ENCODE measurements around the gene KLHL40.
"Not testable (repeated sequence)": the region's sequence is repeated elsewhere in the genome, so short reads cannot be mapped to it uniquely, and the experiment has no call there.

Gene KLHL40

DNA sequence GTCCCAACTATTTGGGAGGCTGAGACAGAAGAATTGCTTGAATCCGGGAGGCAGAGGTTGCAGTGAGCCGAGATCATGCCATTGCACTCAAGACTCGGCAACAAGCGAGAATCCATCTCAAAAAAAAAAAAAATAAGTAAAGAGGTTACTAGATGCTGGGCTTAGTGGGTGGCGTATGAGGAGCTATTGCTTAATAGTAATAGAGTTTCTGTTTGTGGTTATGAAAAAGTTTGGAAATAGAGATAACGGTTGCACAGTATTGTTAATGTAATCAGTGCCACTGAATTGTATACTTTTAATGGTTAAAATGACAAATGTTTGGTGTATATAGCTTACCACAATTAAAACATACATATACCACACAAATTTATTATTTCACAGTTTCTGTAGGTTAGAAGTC lies 32.0 kb downstream of the KLHL40 start:
- DNase-seq (ENCODE audit: extremely low read depth in 1 of 2, low read depth in 1 of 2), result no peak

DNA sequence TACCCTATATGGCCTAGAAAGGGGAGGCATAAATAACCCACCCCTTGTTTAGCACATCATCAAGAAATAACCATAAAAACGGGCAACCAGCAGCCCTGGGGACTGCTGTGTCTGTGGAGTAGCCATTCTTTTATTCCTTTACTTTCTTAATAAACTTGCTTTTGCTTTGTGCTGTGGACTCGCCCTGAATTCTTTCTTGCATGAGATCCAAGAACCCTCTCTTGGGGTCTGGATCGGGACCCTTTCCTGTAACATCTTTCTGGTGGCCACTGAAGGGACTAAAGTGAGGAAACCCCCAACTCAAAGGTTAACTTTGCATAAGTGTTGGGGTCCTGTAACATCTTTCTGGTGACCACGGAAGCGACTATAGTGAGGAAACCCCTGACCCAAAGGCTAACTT lies 33.0 kb downstream of the KLHL40 start:
- DNase-seq (ENCODE audit: extremely low read depth in 1 of 2, low read depth in 1 of 2), result no peak

DNA sequence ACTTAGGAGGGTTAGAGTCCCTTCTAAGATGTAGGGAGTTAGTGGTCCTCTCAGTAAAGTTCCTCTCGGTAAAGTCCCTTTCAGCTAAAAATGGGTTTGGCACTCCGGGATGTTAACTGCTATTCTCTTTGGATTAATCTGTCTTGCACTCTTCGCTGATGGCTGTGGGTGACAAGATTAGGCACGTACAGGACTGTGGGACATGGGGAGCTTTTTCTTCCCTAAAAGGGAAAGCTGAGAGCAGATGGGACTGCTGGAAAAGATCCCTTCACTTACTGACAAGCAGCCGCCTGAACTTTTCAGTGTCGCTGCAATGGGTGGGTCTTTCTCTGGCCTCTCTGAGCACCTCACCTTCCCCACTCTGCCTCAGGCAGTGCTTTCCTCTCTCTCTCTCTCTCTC lies 33.7 kb downstream of the KLHL40 start:
- no peak for DNase-seq (ENCODE audit: extremely low read depth in 1 of 2, low read depth in 1 of 2)

DNA sequence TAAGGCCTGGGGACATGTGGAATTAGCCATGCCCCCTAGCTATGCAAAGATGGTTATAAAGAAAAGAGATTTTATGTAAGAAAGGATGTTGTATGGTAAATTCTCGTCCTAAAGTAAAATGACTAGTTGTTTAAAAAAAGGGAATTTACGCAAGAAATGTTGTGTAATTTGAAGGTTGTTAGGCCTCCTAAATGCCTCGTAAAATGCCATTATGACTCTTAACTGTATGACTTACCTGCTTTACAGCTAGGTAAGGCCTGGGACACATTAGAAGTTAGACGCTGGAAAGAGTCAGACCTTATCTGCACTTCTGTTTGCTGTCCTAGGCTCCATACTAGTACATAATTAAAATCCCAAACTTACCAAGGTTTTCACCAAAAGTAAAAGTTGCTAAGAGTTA lies 34.8 kb downstream of the KLHL40 start:
- DNase-seq (ENCODE audit: extremely low read depth in 1 of 2, low read depth in 1 of 2), result no peak

DNA sequence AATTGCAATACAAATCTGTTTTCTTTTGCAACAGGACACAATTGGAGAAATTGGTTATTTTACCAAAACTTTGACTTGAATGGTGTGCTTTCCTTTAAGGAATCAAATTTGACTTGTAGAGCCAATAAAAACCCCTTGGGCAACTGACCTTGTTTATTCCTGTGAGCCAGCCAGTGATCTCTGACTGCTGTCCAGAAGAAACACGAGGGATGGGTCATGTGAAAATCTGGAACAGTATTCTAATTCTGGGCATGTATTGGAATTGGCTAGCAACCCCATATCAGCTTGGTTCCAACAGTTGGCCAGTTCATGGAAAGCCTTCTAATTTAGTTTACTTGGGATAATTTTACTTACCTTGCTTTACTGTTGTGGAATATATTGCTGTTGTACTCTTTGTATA lies 36.4 kb downstream of the KLHL40 start:
- DNase-seq (ENCODE audit: extremely low read depth in 1 of 2, low read depth in 1 of 2), result no peak

DNA sequence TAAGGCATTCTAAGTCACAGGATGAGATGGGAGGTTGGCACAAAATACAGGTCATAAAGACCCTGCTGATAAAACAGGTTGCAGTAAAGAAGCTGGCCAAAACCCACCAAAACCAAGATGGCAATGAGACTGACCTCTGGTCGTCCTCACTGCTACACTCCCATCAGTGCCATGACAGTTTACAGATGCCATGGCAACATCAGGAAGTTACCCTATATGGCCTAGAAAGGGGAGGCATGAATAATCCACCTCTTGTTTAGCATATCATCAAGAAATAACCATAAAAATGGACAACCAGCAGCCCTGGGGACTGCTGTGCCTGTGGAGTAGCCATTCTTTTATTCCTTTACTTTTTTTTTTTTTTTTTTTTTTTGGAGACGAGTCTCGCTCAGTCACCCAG lies 37.1 kb downstream of the KLHL40 start:
- not testable (repeated sequence) for DNase-seq (ENCODE audit: extremely low read depth in 1 of 2, low read depth in 1 of 2)

DNA sequence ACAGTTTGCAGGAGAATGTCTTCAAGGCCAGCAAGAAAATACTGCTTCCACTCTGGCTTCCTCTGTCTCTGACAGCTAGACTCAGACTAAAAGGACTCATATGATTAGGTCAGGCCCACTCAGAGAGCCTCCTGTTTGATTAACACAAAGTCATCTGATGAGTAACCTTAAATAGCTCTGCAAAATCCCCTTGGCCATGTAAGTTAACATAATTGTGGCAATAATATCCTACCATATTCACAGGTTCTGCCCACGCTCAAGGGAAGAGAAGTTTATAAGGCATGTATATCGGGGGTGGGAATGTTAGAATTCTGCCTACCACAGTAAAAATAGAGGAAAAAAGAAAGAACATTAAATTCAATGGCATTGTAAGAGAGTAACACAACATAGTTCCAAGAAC lies 37.9 kb downstream of the KLHL40 start:
- no peak for DNase-seq (ENCODE audit: extremely low read depth in 1 of 2, low read depth in 1 of 2)

DNA sequence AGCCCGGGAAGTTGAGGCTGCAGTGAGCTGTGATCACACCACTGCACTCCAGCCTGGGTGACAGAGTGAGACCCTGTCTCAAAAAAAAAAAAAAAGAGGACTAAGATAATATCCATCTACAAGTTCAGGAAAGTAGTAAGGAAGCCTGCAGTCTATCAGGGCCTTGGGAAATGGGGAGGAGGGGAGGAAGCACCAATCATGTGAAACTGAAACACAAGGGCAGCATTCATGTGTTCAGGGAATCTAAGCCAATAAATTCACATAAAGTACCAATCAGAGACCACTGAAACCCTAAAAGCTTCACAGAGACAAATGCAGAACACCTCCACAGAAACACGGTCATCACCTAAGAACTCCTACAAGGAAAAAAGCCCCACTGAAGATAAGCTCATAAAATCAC lies 40.1 kb downstream of the KLHL40 start:
- no peak for DNase-seq (ENCODE audit: extremely low read depth in 1 of 2, low read depth in 1 of 2)

DNA sequence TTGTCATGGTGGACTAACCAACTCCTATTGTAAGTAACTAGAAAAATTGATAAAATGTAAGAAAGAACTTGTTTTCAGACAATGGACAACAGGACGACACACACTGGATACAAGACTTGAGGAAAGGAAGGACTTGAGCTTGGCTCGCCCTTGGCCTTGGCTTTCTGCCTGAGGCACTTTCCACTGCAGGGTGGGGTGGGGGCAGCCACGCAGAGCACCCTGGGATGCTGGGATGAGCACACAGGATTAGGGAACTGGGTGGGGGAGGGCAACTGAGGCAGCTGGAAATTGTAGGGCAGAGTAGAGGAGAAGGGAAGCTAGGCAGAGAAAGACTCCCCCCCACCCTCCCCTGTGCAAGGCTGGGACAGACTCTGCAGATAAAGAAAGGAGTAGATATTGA lies 42.7 kb downstream of the KLHL40 start:
- no peak for DNase-seq (ENCODE audit: extremely low read depth in 1 of 2, low read depth in 1 of 2)

DNA sequence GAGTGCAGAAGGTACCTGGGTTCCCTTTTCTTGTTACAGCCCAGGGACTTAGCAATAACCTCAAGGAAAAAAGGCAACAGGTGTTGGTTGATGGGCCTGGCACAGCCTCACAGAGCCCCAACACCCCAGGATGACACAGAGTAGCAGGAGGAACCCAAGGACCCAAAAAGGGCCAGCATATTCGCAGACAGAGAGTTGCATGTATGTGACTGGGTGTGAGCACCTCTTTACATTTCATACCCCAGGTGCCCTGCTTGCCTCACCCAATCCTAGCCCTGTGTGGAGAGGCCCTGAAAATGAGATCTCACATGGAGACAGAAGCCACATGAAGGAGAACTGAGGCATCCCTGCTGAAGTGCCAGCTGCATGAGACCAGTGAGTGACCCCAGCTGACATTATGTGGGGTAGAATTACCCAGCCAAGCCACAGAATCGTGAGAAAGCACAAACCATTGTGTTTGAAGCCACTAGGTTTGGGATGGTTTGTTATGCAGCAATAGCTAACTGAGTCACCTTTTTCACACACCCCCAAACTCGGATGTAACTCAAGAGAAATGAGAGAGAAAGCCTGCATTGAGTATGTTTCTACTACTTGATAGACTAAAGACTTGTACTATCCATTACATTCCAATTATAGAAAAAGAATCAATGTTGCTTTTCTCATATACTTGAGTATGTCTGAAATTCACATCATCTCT lies 43.5 kb downstream of the KLHL40 start:
- DNase-seq (ENCODE audit: extremely low read depth in 1 of 2, low read depth in 1 of 2), result no peak

DNA sequence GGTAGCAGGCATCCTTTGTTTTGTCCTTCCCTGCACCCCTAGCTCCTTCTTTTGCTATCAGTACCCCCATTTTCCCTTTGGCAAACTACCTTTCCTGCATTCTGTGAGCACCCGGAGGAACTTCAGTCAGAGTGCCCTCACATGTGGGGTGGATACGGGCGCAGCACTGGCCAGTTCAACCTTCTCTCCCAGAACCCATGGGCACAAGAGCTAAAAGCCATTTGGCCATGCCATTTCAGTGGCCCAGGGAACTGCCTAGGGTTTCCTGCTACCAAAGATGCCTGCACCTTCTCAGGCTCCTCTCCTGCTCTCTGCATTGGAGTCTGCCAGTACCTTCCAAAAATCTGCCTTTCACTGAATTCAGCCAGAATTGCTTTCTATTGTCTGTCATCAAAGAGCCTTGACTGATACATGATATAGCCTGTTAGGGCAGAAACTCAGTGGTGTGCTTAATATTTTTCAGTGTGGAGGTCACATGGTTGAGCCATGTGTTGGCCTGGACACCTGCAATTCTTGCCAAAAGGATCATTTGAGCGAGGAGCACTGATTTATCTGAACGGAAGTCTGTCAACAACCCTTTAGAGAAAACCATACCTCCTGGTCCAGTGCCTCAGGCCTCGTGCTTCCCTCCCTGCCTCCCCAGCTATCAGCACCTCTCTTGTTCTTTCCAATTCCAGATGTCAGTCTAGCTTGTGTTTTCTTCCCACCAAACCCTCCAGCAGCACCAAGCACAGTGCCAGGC lies 44.2 kb downstream of the KLHL40 start:
- no peak for DNase-seq (ENCODE audit: extremely low read depth in 1 of 2, low read depth in 1 of 2)

DNA sequence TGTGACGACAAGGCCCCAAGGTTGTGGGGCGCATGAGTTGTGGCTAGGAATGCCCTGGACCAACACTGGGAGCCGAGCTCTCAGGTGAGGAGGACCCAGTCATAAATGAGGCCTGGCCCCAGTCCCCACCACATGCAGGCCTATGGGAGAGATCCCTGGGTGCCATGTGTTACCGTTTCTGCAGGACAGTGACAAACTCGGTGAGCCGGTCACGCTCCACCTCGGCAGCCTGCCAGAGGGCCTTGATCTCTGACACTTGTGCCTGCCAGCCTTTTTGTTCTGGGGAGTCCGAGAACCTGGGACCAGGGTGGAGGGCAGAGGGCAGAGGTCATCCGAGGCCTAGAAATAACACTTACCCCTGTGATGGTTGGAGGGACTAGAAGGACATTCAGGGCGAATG lies 45.0 kb downstream of the KLHL40 start:
- DNase-seq (ENCODE audit: extremely low read depth in 1 of 2, low read depth in 1 of 2), result no peak

DNA sequence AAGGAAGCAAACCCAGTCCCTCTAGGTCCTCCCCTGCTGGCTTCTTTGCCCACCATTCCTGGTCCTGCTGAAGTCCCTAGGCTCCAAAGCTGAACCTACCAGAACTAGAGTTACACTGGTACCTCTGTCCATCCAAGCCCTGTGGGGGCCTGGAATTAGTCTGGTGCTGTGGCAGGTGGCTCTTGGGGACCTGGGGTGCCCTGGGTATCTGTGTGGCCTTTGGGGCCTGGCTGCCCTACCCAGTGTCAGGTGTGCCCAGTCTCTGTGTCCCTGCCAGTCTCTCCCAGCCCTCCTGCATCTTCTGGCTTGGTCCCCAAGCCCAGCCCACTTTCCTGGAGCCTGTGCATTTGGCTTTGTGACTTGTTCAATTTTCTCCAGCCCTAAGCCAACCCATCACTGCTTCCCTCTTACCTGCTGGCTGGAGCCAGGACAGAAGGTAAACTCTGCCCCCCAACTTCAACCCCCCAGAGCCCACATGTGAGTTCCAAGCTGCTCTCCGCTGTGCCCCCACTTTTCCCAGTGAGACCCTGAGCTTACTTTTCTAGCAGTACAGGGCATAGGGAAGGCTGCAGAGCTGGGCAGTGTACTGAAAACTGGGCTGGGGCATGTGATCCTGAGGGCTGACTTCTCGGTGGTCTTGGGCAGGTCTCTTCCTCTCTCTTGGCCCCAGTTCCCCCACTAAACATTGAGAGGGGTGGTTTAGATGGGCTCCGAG lies 45.5 kb downstream of the KLHL40 start:
- no peak for DNase-seq (ENCODE audit: extremely low read depth in 1 of 2, low read depth in 1 of 2)

DNA sequence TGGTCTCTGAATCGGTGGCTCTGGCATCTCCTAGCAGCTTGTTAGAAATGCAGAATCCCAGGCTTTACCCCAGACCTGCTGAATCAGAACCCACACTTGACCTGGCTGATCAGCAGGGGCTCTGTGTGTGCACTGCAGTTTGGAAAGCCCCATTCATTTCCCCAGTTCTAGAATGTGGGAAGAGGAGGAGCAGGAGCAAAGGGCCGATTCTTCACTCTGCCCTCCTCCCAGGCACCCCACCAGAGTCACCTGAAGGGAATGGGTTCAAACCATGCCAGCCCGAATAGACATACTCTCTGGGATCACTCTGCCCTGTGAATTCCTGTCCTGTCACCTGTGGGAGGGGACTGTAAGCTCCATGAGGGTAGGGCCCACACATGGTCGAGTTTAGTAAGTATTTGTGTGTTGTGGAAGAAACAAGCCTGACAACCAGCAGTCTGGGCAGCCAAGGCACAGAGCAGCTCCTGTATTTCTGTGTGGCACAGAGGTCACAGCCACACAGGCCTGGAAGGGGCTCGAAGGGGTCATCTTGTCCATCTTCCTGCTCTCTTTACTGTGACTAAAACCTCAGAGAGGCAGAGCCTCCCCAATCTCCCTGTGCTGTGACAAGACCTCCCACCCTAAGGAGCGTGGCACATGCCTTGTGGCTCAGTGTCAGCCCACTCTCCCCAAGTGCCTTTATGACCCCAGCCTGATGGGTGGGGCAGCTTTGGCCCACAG lies 46.3 kb downstream of the KLHL40 start:
- no peak for DNase-seq (ENCODE audit: extremely low read depth in 1 of 2, low read depth in 1 of 2)

DNA sequence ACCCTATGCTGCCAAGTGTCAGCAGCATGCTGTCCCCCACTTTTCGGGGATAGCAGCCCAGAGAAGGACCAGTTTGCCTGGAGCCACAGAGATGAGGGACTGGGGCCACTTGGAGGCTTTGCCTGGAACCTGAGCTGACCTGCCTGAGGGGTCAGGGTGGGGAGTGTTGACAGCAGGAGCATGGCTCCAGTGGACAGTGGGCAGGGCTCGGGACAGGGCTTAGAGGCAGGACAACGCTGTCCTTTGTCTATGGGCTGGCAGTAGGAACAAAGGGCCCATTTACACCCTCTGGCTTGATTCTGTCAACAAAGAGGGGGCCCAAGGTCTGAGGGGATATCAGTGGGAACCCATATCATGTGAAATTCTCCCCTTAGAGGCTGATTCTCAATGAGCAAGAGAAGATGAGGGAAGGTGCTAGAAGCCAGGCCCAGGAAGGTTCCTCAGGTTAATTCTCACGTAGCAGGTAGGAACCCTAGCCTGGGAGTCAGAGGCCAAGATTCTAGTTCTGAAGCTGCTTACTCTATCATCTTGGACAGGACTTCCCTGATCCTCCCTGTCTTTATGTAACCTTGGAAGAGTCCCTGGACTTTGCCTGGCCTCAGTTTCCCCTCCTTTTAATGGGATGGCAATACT lies 47.0 kb downstream of the KLHL40 start:
- DNase-seq (ENCODE audit: extremely low read depth in 1 of 2, low read depth in 1 of 2), result no peak

DNA sequence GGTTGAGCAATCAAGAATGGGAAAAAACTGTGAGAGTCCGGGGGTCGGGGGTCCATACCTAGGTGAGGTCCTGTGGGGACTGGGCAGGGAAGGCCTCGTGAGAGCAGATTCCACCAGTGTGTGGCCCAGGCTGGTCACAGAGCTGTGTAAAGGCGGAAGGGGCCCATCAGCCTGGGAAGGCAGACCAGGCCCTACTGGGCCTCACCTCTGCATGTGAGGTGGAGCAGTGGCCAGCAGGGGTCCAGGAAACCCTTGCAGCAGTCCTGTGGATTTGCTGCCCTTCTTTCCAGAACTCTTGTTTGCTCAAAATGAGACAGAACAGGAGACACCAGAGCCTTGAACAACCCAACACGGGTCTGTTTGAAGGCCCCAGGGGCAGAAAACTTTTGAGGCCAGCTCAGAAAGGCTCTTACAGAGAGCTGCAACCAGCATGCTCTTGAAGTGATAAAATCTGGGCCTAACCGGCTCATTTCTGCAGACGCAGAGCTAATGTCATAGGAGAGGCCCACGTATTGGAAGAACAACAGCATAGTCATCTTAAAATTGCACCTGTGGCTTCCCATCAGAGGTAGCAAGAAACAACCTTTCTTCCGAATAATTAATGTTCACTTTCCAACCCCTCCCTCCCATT lies 47.6 kb downstream of the KLHL40 start:
- no peak for DNase-seq (ENCODE audit: extremely low read depth in 1 of 2, low read depth in 1 of 2)

DNA sequence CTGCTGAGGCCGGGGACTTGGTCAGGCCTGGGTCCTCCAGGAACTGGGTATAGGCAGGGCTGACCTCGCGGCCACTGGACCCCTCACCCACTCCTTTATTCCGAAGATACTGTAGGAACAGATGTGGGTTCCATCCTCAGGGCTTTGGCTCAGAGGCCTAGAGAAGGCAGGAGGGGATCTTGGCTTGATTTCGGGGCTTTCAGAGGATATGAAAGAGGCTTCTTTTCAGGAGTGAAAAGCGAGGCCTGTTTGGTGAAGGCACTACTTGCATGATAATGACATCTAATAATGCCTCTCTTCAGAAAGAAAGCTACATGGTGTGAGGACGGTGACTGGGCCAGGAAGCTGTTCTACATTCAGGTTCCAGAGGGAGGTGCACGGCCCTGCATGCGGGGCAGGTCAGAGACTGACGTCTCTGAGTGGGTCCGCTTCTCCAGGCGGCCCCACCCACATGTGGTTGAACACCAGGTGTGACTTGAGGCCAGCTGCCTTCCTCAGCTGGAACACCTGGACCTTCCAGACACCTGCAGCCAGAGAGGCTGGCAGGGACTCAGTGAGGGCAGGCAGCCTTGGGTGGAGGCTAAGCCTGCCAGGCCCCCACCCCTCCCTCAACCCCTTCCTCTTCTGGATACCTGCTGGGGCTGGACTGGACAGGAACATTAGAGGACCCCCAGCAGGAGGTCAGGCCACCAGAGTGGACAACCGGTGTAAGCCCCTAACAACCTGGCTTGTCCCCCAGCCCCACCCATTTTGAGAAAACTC lies 48.3 kb downstream of the KLHL40 start:
- no peak for DNase-seq (ENCODE audit: extremely low read depth in 1 of 2, low read depth in 1 of 2)

DNA sequence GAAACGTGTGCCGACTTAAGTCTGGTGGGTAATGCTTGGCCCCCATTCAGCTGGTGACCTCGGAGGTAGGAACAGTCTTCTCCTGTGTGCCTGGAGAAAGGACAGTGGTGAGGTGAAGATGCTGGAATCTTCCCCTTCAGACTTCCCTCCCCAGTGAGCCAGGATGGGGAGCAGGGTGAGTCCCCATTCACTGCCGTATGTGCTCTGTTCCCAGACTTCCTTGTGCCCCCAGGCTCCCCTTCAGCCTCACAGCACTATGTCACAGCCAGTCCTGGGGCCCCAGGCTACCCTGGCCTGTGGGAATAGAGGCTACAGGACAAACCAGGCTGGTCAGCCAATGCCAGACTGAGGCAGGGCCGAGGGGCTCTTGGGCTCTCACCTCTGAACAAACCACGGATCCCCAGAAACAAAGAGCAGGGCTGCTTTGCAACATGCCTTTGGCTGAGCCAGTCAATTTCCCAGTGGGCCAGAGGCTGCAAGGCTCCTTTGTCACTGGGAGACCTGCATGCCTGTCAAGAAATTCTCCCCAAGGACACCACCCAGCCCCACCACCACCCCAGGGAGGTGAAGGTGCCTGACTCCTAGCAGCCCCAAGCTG lies 49.0 kb downstream of the KLHL40 start:
- DNase-seq (ENCODE audit: extremely low read depth in 1 of 2, low read depth in 1 of 2), result no peak

DNA sequence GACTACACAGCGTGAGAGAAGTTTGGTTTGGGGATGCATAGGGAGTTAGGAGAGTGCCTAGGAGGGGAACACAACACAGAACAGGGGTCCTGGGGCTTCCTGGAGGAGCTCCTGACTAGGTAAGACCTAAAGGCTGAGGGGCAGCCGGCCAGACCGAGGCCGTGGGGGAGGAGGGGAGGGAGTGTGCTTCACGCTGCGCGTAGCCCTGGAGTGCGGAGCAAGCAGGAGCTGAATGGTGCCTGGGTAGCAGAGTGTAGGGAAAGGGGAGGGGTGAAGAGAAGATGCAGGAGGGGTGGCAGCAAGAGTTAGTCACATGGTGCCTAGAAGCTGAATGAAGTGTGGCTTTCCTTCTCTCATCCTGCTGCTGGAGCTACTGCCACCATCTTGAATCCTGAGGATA lies 49.7 kb downstream of the KLHL40 start:
- DNase-seq (ENCODE audit: extremely low read depth in 1 of 2, low read depth in 1 of 2), result no peak

Data from stimulated activated CD8-positive, alpha-beta memory T cell treated with anti-CD3 and anti-CD28 coated beads, Interleukin-7, amount 100 ng/mL, for 48 hours (primary cell).